GM12878 (cell line): Measurements from ENCODE around the gene DUSP15. TPM values are rescaled to one million over a fixed set of nuclear protein-coding genes. Genes with fewer than 3 reads are reported as not detected.

Source experiments
- ATAC-seq: fragments of 200-7000 bp; cut with Tn5 transposase; 3 replicates; pipeline ENCODE4 v1.9.1; 2020; ENCODE audit warnings: mild to moderate bottlenecking, moderate library complexity
- BruUV-seq: library from RNA; stranded (reverse); fragments of 400-500 nt; replicated peaks from 2 replicates; lab custom pipeline; 2021; lab: Mats Ljungman, UMichigan
- CTCF ChIA-PET: fragments of 300-600 bp; sonication (Branson Sonifier 250); formaldehyde crosslinking; extraction: SDS; loops from one replicate; lab custom pipeline; 2021; ENCODE audit warnings: inconsistent platforms; lab: Yijun Ruan, JAX
- POLR2A ChIA-PET: fragments of 350-600 bp; formaldehyde crosslinking; extraction: SDS; loops from one replicate; lab custom pipeline; 2021; ENCODE audit warnings: inconsistent platforms; lab: Charles Lee
- RAD21 ChIA-PET: fragments of 300-600 bp; sonication (Branson Sonifier 250); formaldehyde crosslinking; loops from one replicate; lab custom pipeline; 2023; ENCODE audit warnings: antibody characterized with exemption; ENCODE audit not compliant: unreplicated experiment; lab: Charles Lee
- SMC1A ChIA-PET: fragments of 300-600 bp; sonication (Branson Sonifier 250); formaldehyde crosslinking; loops from one replicate; lab custom pipeline; 2023; ENCODE audit not compliant: unreplicated experiment, uncharacterized antibody; lab: Charles Lee
- DNase-seq: peaks from one replicate; pipeline ENCODE4 v3.0.0-alpha.2; 2011; ENCODE audit warnings: low read depth, low spot score
- FAIRE-seq: peaks from 3 replicates; lab custom pipeline; 2011; peaks lifted over from hg19 to GRCh38; lab: Jason Lieb, UNC
- H2AFZ ChIP-seq: 2 replicates; pipeline ENCODE4 v1.6.0; 2011; ENCODE audit warnings: low read depth, low read length, control low read depth; ENCODE audit not compliant: control insufficient read depth
- H3K27ac ChIP-seq: 2 replicates; pipeline ENCODE4 v1.5.1; 2011; ENCODE audit warnings: control low read depth; ENCODE audit not compliant: control insufficient read depth, insufficient read depth
- H3K27me3 ChIP-seq, 2 experiments: replicated peaks in 1 of 2; 2 replicates each; pipeline versions ENCODE4 v1.6.0 to v1.6.1; 2011; ENCODE audit warnings: low read length in 1 of 2; ENCODE audit not compliant: control insufficient read depth in 2 of 2, insufficient read depth in 2 of 2
- H3K36me3 ChIP-seq, 2 experiments: 2 replicates each; pipeline ENCODE4 v1.5.1; 2011; ENCODE audit warnings: low read length in 1 of 2; ENCODE audit not compliant: control insufficient read depth in 2 of 2, insufficient read depth in 2 of 2
- H3K4me1 ChIP-seq: 2 replicates; pipeline ENCODE4 v1.6.1; 2011; ENCODE audit warnings: mild to moderate bottlenecking, low read length, moderate library complexity, mixed read lengths; ENCODE audit not compliant: control insufficient read depth, insufficient read depth
- H3K4me2 ChIP-seq: 2 replicates; pipeline ENCODE4 v1.6.0; 2011; ENCODE audit warnings: control low read depth; ENCODE audit not compliant: control insufficient read depth, insufficient read depth
- H3K4me3 ChIP-seq: fragments of 200-600 bp; sonication (generic); 2 replicates; pipeline ENCODE4 v1.5.1; 2016
- H3K79me2 ChIP-seq: 2 replicates; pipeline ENCODE4 v1.6.0; 2011; ENCODE audit warnings: low read length; ENCODE audit not compliant: control insufficient read depth, insufficient read depth
- H3K9ac ChIP-seq: 2 replicates; pipeline ENCODE4 v1.8.0; 2011; ENCODE audit warnings: low read length, control low read depth, mixed read lengths; ENCODE audit not compliant: control insufficient read depth, insufficient read depth
- H3K9me3 ChIP-seq: replicated peaks from 3 replicates; pipeline ENCODE4 v1.5.1; 2011; ENCODE audit warnings: mild to moderate bottlenecking, low read length; ENCODE audit not compliant: control insufficient read depth, insufficient read depth
- H4K20me1 ChIP-seq: 2 replicates; pipeline ENCODE4 v1.6.0; 2011; ENCODE audit not compliant: control insufficient read depth, insufficient read depth
- ESRRA ChIP-seq: IDR thresholded peaks from 2 replicates; pipeline ENCODE4 v1.6.1; 2012; ENCODE audit warnings: mild to moderate bottlenecking, low read length, improper control_type of control experiment
- MYC ChIP-seq: IDR thresholded peaks from 2 replicates; pipeline ENCODE4 v1.6.1; 2011; ENCODE audit warnings: mild to moderate bottlenecking, low read length, moderate library complexity, inconsistent platforms; ENCODE audit not compliant: insufficient read depth, insufficient replicate concordance, insufficient read length, severe bottlenecking
- NFXL1 ChIP-seq: fragments of 450-650 bp; IDR thresholded peaks from 2 replicates; pipeline ENCODE4 v1.6.1; 2017; ENCODE audit warnings: antibody characterized with exemption, mild to moderate bottlenecking, borderline replicate concordance
- PAX5 ChIP-seq: IDR thresholded peaks from 2 replicates; pipeline ENCODE4 v1.6.1; 2011; ENCODE audit warnings: low read depth, low read length, borderline replicate concordance
- POU2F2 ChIP-seq: IDR thresholded peaks from 3 replicates; pipeline ENCODE4 v1.6.1; 2011; ENCODE audit warnings: low read depth, mild to moderate bottlenecking, low read length, borderline replicate concordance
- RAD21 ChIP-seq: IDR thresholded peaks from 2 replicates; pipeline ENCODE4 v1.6.1; 2011; ENCODE audit warnings: mild to moderate bottlenecking, low read depth, low read length, moderate library complexity; ENCODE audit not compliant: insufficient read depth
- RAD51 ChIP-seq: fragments of 450-650 bp; IDR thresholded peaks from 2 replicates; pipeline ENCODE4 v1.6.1; 2016; ENCODE audit warnings: moderate library complexity, mild to moderate bottlenecking, inconsistent platforms
- RBBP5 ChIP-seq: fragments of 200-600 bp; sonication (generic); conservative IDR thresholded peaks from 2 replicates; pipeline ENCODE4 v1.6.1; 2016
- SMAD5 ChIP-seq: IDR thresholded peaks from 2 replicates; pipeline ENCODE4 v1.6.1; 2016; ENCODE audit warnings: antibody characterized with exemption, low read depth
- SMC3 ChIP-seq: IDR thresholded peaks from 2 replicates; pipeline ENCODE4 v1.6.1; 2011; ENCODE audit warnings: low read length, improper control_type of control experiment, borderline replicate concordance
- SUZ12 ChIP-seq: fragments of 200-600 bp; sonication (generic); IDR thresholded peaks from one replicate; pipeline ENCODE4 v1.6.1; 2018; ENCODE audit warnings: antibody characterized with exemption, mild to moderate bottlenecking; ENCODE audit not compliant: unreplicated experiment
- ZNF217 ChIP-seq: fragments of 450-650 bp; IDR thresholded peaks from 2 replicates; pipeline ENCODE4 v1.6.1; 2017; ENCODE audit warnings: antibody characterized with exemption, mild to moderate bottlenecking
- WGBS: methylation state at CpG from one replicate; pipeline ENCODE4 v1.1.6; 2016; ENCODE audit warnings: low lambda C conversion rate; ENCODE audit not compliant: insufficient replicate concordance, insufficient coverage; ENCODE audit errors: missing lambda C conversion rate; 5-methylcytosine and 5-hydroxymethylcytosine counted together
- in situ Hi-C: fragments of 300-500 bp; cut with MboI; formaldehyde crosslinking; loops from 9 replicates; pipeline ENCODE4 v1.14.3; 2018; ENCODE audit warnings: mixed read lengths
- intact Hi-C: fragments of 100-400 bp; cut with micrococcal nuclease; formaldehyde crosslinking; loops from one replicate; pipeline ENCODE4 v1.14.2; 2022; ENCODE audit not compliant: unreplicated experiment
- polyA plus RNA-seq, 11 experiments: library from polyadenylated mRNA; depleted of rRNA in 4 of 11; unstranded in 6 of 11; stranded (reverse) in 5 of 11; fragments of >200 nt; fragmentation: Nextera tagmentation in 4 of 11; fragmentation: Illumina TruSeq in 1 of 11; extraction: Ambion mirVana in 4 of 11; extraction: Trizol in 1 of 11; gene quantifications; 1 replicate in 1 of 11; 2 replicates in 10 of 11; pipeline versions ENCODE4 v1.2.1 to v1.2.3, GENCODE V29; 2011 to 2016; ENCODE audit warnings: inconsistent platforms in 2 of 11, missing spikeins in 2 of 11, low read depth in 1 of 11
- total RNA-seq, 4 experiments: library from RNA; depleted of rRNA in 3 of 4; stranded (reverse); fragments of >200 nt in 3 of 4; fragmentation: Illumina TruSeq in 1 of 4; extraction: Trizol in 1 of 4; gene quantifications; 2 replicates each; pipeline versions ENCODE4 v1.2.1 to v1.2.3, GENCODE V29; 2013 to 2021
- TF ChIP-seq, protein P1 (sequence below): IDR thresholded peaks from 2 replicates; pipeline ENCODE4 v1.6.1; 2011; ENCODE audit warnings: borderline replicate concordance, low read depth, mild to moderate bottlenecking, moderate library complexity, low read length; ENCODE audit not compliant: insufficient read depth, poor library complexity, severe bottlenecking
- TF ChIP-seq, protein P2 (sequence below): IDR thresholded peaks from 2 replicates; pipeline ENCODE4 v1.6.1; 2012; ENCODE audit warnings: low read depth, low read length, improper control_type of control experiment
- TF ChIP-seq, protein P3 (sequence below): fragments of 450-650 bp; IDR thresholded peaks from 2 replicates; pipeline ENCODE4 v1.6.1; 2016; ENCODE audit warnings: mild to moderate bottlenecking
- TF ChIP-seq, protein P4 (sequence below): fragments of 450-650 bp; IDR thresholded peaks from 2 replicates; pipeline ENCODE4 v1.6.1; 2017; ENCODE audit warnings: mild to moderate bottlenecking, moderate library complexity

The DUSP15 gene
- total and polyA plus RNA-seq, 10 of the 15 experiments (the other 5 are each of a cell fraction or from before 2014, with no cell fraction given): 0.06 to 2.5 (median 0.67) TPM; not detected in 1

DNA sequence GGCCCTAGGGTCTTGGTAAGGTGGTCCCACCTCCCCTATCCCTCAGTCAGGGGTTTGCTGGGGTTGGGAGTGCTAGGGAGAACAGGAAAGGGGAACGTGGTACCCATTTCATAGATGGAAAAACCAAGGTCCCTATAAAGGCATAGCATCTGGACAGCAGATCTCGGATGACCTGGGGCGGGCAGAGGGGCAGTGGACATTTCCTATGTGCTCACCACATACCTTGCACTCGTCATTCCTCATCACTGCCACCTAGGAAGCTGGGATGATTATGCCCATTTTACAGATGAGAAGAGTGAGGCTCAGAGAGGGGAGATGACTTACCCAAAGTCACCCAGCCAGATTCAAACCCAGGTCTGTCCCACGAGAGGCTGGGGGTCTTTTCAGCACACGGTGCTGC lies 39.1 kb downstream of the DUSP15 start:
- no peak overlapping the region for H3K27ac ChIP-seq
- RAD21 ChIA-PET: no interaction called here
- no peaks in the 10 kb centered on the region for H3K79me2 ChIP-seq
- no peaks in the 10 kb centered on the region for H4K20me1 ChIP-seq
- CTCF ChIA-PET: interaction anchor here (1.3 to 1.7 kb wide), 4 partner anchors 9 to 201 kb away, joined by 3 to 5 read pairs (median 5); no protein-coding TSS in a partner anchor
- no peak for FAIRE-seq
- H3K36me3 ChIP-seq: no peaks in the 10 kb centered on the region; a peak in 1 of 4 replicates
- SMC1A ChIA-PET: interaction anchor here (1.0 kb wide), 1 partner anchor 14 kb away, joined by 3 read pairs; no protein-coding TSS in a partner anchor
- no peak for TF ChIP-seq SUZ12
- TF ChIP-seq RBBP5: no peak
- no peak for TF ChIP-seq POU2F2
- TF ChIP-seq, protein P1, sequence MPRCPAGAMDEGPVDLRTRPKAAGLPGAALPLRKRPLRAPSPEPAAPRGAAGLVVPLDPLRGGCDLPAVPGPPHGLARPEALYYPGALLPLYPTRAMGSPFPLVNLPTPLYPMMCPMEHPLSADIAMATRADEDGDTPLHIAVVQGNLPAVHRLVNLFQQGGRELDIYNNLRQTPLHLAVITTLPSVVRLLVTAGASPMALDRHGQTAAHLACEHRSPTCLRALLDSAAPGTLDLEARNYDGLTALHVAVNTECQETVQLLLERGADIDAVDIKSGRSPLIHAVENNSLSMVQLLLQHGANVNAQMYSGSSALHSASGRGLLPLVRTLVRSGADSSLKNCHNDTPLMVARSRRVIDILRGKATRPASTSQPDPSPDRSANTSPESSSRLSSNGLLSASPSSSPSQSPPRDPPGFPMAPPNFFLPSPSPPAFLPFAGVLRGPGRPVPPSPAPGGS: no peak
- TF ChIP-seq SMC3: no peak
- TF ChIP-seq, protein P2, sequence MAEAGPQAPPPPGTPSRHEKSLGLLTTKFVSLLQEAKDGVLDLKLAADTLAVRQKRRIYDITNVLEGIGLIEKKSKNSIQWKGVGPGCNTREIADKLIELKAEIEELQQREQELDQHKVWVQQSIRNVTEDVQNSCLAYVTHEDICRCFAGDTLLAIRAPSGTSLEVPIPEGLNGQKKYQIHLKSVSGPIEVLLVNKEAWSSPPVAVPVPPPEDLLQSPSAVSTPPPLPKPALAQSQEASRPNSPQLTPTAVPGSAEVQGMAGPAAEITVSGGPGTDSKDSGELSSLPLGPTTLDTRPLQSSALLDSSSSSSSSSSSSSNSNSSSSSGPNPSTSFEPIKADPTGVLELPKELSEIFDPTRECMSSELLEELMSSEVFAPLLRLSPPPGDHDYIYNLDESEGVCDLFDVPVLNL: no peak
- no peak for TF ChIP-seq PAX5
- no peak for TF ChIP-seq ESRRA
- TF ChIP-seq, protein P3, sequence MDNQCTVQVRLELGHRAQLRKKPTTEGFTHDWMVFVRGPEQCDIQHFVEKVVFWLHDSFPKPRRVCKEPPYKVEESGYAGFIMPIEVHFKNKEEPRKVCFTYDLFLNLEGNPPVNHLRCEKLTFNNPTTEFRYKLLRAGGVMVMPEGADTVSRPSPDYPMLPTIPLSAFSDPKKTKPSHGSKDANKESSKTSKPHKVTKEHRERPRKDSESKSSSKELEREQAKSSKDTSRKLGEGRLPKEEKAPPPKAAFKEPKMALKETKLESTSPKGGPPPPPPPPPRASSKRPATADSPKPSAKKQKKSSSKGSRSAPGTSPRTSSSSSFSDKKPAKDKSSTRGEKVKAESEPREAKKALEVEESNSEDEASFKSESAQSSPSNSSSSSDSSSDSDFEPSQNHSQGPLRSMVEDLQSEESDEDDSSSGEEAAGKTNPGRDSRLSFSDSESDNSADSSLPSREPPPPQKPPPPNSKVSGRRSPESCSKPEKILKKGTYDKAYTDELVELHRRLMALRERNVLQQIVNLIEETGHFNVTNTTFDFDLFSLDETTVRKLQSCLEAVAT: no peak
- TF ChIP-seq MYC: no peak
- no peak for TF ChIP-seq RAD51
- TF ChIP-seq SMAD5: no peak
- no peak for TF ChIP-seq RAD21
- TF ChIP-seq ZNF217: no peak
- TF ChIP-seq NFXL1: no peak
- TF ChIP-seq, protein P4, sequence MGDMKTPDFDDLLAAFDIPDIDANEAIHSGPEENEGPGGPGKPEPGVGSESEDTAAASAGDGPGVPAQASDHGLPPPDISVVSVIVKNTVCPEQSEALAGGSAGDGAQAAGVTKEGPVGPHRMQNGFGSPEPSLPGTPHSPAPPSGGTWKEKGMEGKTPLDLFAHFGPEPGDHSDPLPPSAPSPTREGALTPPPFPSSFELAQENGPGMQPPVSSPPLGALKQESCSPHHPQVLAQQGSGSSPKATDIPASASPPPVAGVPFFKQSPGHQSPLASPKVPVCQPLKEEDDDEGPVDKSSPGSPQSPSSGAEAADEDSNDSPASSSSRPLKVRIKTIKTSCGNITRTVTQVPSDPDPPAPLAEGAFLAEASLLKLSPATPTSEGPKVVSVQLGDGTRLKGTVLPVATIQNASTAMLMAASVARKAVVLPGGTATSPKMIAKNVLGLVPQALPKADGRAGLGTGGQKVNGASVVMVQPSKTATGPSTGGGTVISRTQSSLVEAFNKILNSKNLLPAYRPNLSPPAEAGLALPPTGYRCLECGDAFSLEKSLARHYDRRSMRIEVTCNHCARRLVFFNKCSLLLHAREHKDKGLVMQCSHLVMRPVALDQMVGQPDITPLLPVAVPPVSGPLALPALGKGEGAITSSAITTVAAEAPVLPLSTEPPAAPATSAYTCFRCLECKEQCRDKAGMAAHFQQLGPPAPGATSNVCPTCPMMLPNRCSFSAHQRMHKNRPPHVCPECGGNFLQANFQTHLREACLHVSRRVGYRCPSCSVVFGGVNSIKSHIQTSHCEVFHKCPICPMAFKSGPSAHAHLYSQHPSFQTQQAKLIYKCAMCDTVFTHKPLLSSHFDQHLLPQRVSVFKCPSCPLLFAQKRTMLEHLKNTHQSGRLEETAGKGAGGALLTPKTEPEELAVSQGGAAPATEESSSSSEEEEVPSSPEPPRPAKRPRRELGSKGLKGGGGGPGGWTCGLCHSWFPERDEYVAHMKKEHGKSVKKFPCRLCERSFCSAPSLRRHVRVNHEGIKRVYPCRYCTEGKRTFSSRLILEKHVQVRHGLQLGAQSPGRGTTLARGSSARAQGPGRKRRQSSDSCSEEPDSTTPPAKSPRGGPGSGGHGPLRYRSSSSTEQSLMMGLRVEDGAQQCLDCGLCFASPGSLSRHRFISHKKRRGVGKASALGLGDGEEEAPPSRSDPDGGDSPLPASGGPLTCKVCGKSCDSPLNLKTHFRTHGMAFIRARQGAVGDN: no peak
- BruUV-seq: no TSS peak
- no peak overlapping the region for H3K4me3 ChIP-seq
- DNase-seq: no peak
- WGBS: 36% methylated on average over 6 of the region's 6 CpGs
- in situ Hi-C loops (no loop called here), intact Hi-C loops (no loop called here)
- H3K27me3 ChIP-seq: no peaks in the 10 kb centered on the region
- no peaks in the 10 kb centered on the region for H3K9me3 ChIP-seq
- ATAC-seq: no peak
- no peak overlapping the region for H2AFZ ChIP-seq
- POLR2A ChIA-PET: no interaction called here
- H3K4me2 ChIP-seq: no peak overlapping the region
- H3K9ac ChIP-seq: no peak overlapping the region
- peaks cover 4% of the 10 kb centered on the region; the same call in 1 of the 2 replicates for H3K4me1 ChIP-seq
